ENCODE measurements around the gene SIPA1L3. TPM values are rescaled to one million over a fixed set of nuclear protein-coding genes. Genes with fewer than 3 reads are reported as not detected.

Gene SIPA1L3
- total RNA-seq, 1 experiment from 2014 or later = 36.0 TPM

DNA sequence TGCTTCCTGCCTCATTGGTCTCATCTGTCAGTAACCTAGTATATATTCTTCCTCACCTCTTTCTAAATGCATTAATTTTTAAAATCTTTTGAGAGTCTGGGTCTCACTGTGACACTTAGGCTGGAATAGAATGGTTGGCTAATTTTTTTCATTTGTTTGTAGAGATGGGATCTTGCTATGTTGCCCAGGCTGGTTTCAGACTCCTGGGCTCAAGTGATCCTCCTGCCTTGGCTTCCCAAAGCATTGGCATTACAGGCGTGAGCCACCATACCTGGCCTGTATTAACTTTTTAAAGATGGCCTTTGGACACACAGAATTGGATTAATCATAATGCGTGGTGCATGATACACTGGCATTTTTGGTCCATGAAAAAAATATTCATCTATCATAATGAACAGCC lies 29.9 kb downstream of the SIPA1L3 start:
- peaks cover 27% of the 10 kb centered on the region for H3K4me1 Mint-ChIP-seq (ENCODE audit: insufficient read depth, unreplicated experiment)
- no peak for DNase-seq (ENCODE audit: unreplicated experiment)
- ChIA-PET CTCF (no interaction called here), POLR2A (no interaction called here)
- H3K9me3 Mint-ChIP-seq (ENCODE audit: unreplicated experiment) = no peaks in the 10 kb centered on the region
- H3K27me3 Mint-ChIP-seq (ENCODE audit: insufficient read depth, unreplicated experiment) = no peaks in the 10 kb centered on the region
- H3K36me3 Mint-ChIP-seq (ENCODE audit: insufficient read depth, unreplicated experiment) = peaks cover 7% of the 10 kb centered on the region
- no TSS peak for BruUV-seq (replicated peaks)
- TF ChIP-seq, protein P1, sequence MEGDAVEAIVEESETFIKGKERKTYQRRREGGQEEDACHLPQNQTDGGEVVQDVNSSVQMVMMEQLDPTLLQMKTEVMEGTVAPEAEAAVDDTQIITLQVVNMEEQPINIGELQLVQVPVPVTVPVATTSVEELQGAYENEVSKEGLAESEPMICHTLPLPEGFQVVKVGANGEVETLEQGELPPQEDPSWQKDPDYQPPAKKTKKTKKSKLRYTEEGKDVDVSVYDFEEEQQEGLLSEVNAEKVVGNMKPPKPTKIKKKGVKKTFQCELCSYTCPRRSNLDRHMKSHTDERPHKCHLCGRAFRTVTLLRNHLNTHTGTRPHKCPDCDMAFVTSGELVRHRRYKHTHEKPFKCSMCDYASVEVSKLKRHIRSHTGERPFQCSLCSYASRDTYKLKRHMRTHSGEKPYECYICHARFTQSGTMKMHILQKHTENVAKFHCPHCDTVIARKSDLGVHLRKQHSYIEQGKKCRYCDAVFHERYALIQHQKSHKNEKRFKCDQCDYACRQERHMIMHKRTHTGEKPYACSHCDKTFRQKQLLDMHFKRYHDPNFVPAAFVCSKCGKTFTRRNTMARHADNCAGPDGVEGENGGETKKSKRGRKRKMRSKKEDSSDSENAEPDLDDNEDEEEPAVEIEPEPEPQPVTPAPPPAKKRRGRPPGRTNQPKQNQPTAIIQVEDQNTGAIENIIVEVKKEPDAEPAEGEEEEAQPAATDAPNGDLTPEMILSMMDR (IDR thresholded peaks at IDR 0.05; ENCODE audit: unreplicated experiment) = no peak
- intact Hi-C loops (cut with micrococcal nuclease) = loop anchor here (10.0 kb wide), 1 partner anchor 58 kb away; no protein-coding TSS in a partner anchor
- H3K27ac Mint-ChIP-seq (ENCODE audit: low read depth, unreplicated experiment) = no peak overlapping the region
- H3K4me3 Mint-ChIP-seq (ENCODE audit: unreplicated experiment) = no peak overlapping the region

DNA sequence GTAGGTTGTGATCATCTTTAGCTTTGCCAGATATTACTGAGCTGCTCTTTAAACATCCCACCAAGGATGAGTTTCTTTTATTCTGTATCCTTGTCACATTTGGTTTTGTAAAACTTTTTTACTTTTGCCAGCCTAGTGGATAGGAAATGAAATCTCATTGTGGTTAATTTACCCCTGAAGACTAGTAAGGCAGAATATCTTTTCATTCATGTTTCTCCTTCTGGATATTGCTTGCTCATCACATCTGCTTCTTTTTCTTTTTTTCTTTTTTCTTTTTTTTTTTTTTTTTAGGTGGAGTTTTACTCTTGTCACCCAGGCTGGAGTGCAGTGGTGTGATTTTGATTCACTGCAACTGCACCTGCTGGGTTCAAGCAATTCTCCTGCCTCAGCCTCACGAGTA lies 31.3 kb downstream of the SIPA1L3 start:
- no peak for DNase-seq (ENCODE audit: unreplicated experiment)
- Mint-ChIP-seq H3K36me3 (ENCODE audit: insufficient read depth, unreplicated experiment) (peaks cover 2% of the 10 kb centered on the region), H3K27me3 (ENCODE audit: insufficient read depth, unreplicated experiment) (no peaks in the 10 kb centered on the region), H3K4me3 (ENCODE audit: unreplicated experiment) (no peak overlapping the region), H3K4me1 (ENCODE audit: insufficient read depth, unreplicated experiment) (peaks cover 13% of the 10 kb centered on the region), H3K27ac (ENCODE audit: low read depth, unreplicated experiment) (no peak overlapping the region), H3K9me3 (ENCODE audit: unreplicated experiment) (no peaks in the 10 kb centered on the region)
- intact Hi-C loops (cut with micrococcal nuclease) = loop anchor here (10.0 kb wide), 1 partner anchor 56 kb away; no protein-coding TSS in a partner anchor
- POLR2A ChIA-PET = no interaction called here
- no TSS peak for BruUV-seq (replicated peaks)
- TF ChIP-seq, protein P1 (IDR thresholded peaks at IDR 0.05; ENCODE audit: unreplicated experiment) = no peak
- CTCF ChIA-PET = interaction anchor here (0.6 to 1.4 kb wide), 5 partner anchors 8 to 1986 kb away, joined by 3 to 7 read pairs (median 3); no protein-coding TSS in a partner anchor

DNA sequence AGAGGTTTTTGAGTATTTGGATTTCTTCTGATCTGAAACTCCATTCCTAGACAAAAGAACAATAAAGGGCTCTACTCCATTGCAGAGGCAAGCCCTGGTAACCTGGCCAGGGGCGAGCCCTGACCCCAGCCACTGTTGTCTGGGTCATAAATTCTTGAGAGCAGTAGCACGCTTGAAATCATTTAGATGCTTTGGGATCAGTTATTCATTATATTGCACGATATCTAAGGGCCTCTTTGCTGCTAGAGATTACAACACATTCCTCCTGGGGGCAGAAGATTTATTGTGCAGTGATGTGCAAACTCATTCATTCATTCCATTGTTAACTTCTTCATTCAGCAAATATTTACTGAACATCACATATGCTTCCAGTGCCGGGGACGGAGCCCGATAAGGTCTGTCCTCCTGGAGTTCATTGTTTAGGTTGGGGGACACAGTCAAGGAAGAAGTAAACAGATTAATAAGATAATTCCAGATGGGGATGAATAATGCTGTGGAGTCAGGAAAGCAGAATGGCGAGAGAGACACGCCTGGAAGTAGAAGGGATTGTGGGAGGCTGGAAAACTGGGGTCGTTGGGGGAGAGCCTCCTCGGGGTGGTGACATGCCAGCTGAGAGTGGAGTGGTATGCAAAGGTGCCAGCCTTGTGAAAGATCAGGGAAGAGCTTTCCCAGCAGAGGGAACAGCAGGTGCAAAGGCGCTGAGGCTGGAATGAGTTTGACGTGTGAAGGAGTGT lies 34.9 kb downstream of the SIPA1L3 start:
- H3K9me3 Mint-ChIP-seq (ENCODE audit: unreplicated experiment) = no peaks in the 10 kb centered on the region
- TF ChIP-seq, protein P1 (IDR thresholded peaks at IDR 0.05; ENCODE audit: unreplicated experiment) = no peak
- no peaks in the 10 kb centered on the region for H3K4me1 Mint-ChIP-seq (ENCODE audit: insufficient read depth, unreplicated experiment)
- H3K36me3 Mint-ChIP-seq (ENCODE audit: insufficient read depth, unreplicated experiment) = no peaks in the 10 kb centered on the region
- BruUV-seq (replicated peaks) = no TSS peak
- H3K4me3 Mint-ChIP-seq (ENCODE audit: unreplicated experiment) = no peak overlapping the region
- H3K27me3 Mint-ChIP-seq (ENCODE audit: insufficient read depth, unreplicated experiment) = no peaks in the 10 kb centered on the region
- intact Hi-C loops (cut with micrococcal nuclease) = no loop called here
- POLR2A ChIA-PET = no interaction called here
- CTCF ChIA-PET = interaction anchor here (0.7 kb wide), 1 partner anchor 8 kb away, joined by 3 read pairs; no protein-coding TSS in a partner anchor
- DNase-seq (ENCODE audit: unreplicated experiment) = no peak
- H3K27ac Mint-ChIP-seq (ENCODE audit: low read depth, unreplicated experiment) = peak overlapping the region; percentile 13

DNA sequence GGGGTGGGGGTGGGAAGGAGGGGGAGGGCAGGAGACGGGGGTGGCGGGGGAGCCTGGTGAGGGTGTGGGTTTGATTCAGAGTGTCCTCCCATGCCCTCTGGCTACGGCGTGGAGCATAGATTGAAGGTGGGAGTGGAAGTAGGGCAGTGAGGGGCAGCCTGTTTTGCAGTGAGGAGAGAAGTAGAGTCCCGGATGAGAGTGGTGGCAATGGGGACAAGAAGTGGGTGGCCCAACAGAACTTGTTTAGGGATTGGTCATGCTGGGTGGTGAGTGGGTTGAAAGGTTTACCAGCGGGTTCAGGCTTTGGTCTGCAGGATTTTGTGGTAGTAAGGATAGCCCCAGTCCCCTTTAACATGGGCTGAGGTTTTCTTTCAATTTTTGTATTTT lies 35.5 kb downstream of the SIPA1L3 start:
- Mint-ChIP-seq H3K9me3 (ENCODE audit: unreplicated experiment) (no peaks in the 10 kb centered on the region), H3K27ac (ENCODE audit: low read depth, unreplicated experiment) (peak overlapping the region; percentile 13), H3K27me3 (ENCODE audit: insufficient read depth, unreplicated experiment) (no peaks in the 10 kb centered on the region), H3K36me3 (ENCODE audit: insufficient read depth, unreplicated experiment) (no peaks in the 10 kb centered on the region), H3K4me1 (ENCODE audit: insufficient read depth, unreplicated experiment) (no peaks in the 10 kb centered on the region), H3K4me3 (ENCODE audit: unreplicated experiment) (no peak overlapping the region)
- TF ChIP-seq, protein P1 (IDR thresholded peaks at IDR 0.05; ENCODE audit: unreplicated experiment) = no peak
- BruUV-seq (replicated peaks) = no TSS peak
- intact Hi-C loops (cut with micrococcal nuclease) = no loop called here
- ChIA-PET POLR2A (interaction anchor here (0.7 kb wide), 1 partner anchor 11 kb away, joined by 3 read pairs; no protein-coding TSS in a partner anchor), CTCF (no interaction called here)
- no peak for DNase-seq (ENCODE audit: unreplicated experiment)
